Right lobe of liver (tissue), 6 donors: ENCODE data around the gene PIK3C2A. TPM values are rescaled to one million over a fixed set of nuclear protein-coding genes. Genes with fewer than 3 reads are reported as not detected.

ENCODE experiments used
- ATAC-seq, 4 donors: fragments of 200-7000 bp; cut with Tn5 transposase; one replicate each; pipeline ENCODE4 v1.9.1; 2020; ENCODE audit warnings: mild to moderate bottlenecking in 4 of 4, moderate library complexity in 4 of 4
- DNase-seq, 3 donors: peaks; one replicate each; pipeline ENCODE4 v3.0.0-alpha.2; 2020
- H3K27ac ChIP-seq, 3 donors: fragments of 200-600 bp; one replicate each; pipeline ENCODE4 v1.8.0; 2022
- H3K27me3 ChIP-seq, 2 donors: fragments of 200-600 bp; one replicate each; pipeline ENCODE4 v1.8.0; 2022
- H3K36me3 ChIP-seq, 4 donors: fragments of 200-600 bp; sonication (generic) in 1 of 4; one replicate each; pipeline versions ENCODE4 v1.5.1 to v1.8.0; 2017 to 2022; ENCODE audit warnings: control low read depth in 1 of 4
- H3K4me1 ChIP-seq, 4 donors: fragments of 200-600 bp; sonication (generic) in 1 of 4; one replicate each; pipeline versions ENCODE4 v1.5.1 to v1.8.0; 2017 to 2022; ENCODE audit warnings: control low read depth in 1 of 4
- H3K4me3 ChIP-seq, 3 donors: fragments of 200-600 bp; one replicate each; pipeline ENCODE4 v1.8.0; 2022
- H3K9me3 ChIP-seq, 4 donors: fragments of 200-600 bp; sonication (generic) in 1 of 4; one replicate each; pipeline versions ENCODE4 v1.5.1 to v1.8.0; 2017 to 2022; ENCODE audit warnings: control low read depth in 1 of 4
- POLR2A ChIP-seq: fragments of 450-650 bp; IDR thresholded peaks from one replicate; pipeline ENCODE4 v1.6.1; 2017; ENCODE audit warnings: antibody characterized with exemption, mild to moderate bottlenecking
- WGBS: methylation state at CpG from one replicate; pipeline ENCODE4 v1.1.6; 2018; ENCODE audit warnings: low coverage, low lambda C conversion rate; ENCODE audit not compliant: insufficient coverage; ENCODE audit errors: missing lambda C conversion rate; 5-methylcytosine and 5-hydroxymethylcytosine counted together
- intact Hi-C, 2 donors: fragments of 100-400 bp; cut with DNase I; formaldehyde crosslinking; loops; one replicate each; pipeline versions ENCODE4 v1.11.2 to v1.14.1; 2022
- total RNA-seq, 6 experiments: library from RNA; depleted of rRNA in 2 of 6; stranded (reverse); fragments of >200 nt in 2 of 6; fragmentation: NEBNext Ultra II Directional in 3 of 6; extraction: Animal tissue kit (Norgen Biotek cat#: 25700) in 3 of 6; gene quantifications; one replicate each; pipeline versions ENCODE4 v1.1.0 to v1.2.4, GENCODE V29; 2016 to 2023
- TF ChIP-seq, protein P1 (sequence below), 4 donors: fragments of 200-600 bp in 3 of 4; fragments of 450-650 bp in 1 of 4; IDR thresholded peaks; one replicate each; pipeline versions ENCODE4 v1.5.1 to v1.8.0; 2016 to 2022; ENCODE audit warnings: antibody characterized with exemption in 4 of 4, mild to moderate bottlenecking in 2 of 4
- donor health status: DM: no; HTN: yes; CAD: no.
- donor health status: DM: no; HTN: no; CAD: no.
- donor health status: DM: no; HTN: no; CAD: no.
- donor health status: DM: no; HTN: yes; CAD: no.
- donor health status: DM: no; HTN: yes; CAD: no.

Gene PIK3C2A
- total RNA-seq, 6 experiments from 2014 or later = 20.3 to 36.4 (median 28.1) TPM

DNA sequence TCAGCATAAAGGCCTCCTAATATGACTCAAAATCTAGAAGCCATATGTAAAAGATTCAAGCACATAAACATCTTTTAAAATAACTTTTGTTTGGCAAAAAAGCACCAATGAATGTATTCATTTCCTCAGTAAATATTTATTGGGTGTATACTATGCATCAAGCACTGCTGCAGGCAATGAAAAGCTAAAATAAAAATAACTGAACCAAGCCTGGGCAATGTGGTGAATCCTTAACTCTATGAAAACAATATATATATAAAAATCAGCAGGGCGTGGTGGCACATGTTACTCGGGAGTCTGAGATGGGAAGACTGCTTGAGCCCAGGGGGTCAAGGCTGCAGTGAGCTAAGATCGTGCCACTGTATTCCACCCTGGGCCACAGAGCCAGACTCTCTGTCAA lies 27.8 kb downstream of the PIK3C2A start:
- no peaks in the 10 kb centered on the region for H3K27me3 ChIP-seq
- intact Hi-C loops = no loop called here
- DNase-seq (no peak), ATAC-seq (no peak)
- H3K4me1 ChIP-seq = no peaks in the 10 kb centered on the region
- H3K27ac ChIP-seq = no peak overlapping the region
- H3K36me3 ChIP-seq = no peaks in the 10 kb centered on the region
- WGBS = 91% methylated on average over 3 of the region's 3 CpGs
- H3K9me3 ChIP-seq = no peaks in the 10 kb centered on the region
- TF ChIP-seq POLR2A = no peak
- TF ChIP-seq, protein P1, sequence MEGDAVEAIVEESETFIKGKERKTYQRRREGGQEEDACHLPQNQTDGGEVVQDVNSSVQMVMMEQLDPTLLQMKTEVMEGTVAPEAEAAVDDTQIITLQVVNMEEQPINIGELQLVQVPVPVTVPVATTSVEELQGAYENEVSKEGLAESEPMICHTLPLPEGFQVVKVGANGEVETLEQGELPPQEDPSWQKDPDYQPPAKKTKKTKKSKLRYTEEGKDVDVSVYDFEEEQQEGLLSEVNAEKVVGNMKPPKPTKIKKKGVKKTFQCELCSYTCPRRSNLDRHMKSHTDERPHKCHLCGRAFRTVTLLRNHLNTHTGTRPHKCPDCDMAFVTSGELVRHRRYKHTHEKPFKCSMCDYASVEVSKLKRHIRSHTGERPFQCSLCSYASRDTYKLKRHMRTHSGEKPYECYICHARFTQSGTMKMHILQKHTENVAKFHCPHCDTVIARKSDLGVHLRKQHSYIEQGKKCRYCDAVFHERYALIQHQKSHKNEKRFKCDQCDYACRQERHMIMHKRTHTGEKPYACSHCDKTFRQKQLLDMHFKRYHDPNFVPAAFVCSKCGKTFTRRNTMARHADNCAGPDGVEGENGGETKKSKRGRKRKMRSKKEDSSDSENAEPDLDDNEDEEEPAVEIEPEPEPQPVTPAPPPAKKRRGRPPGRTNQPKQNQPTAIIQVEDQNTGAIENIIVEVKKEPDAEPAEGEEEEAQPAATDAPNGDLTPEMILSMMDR (IDR thresholded peaks at IDR 0.05) = no peak
- H3K4me3 ChIP-seq = no peak overlapping the region

DNA sequence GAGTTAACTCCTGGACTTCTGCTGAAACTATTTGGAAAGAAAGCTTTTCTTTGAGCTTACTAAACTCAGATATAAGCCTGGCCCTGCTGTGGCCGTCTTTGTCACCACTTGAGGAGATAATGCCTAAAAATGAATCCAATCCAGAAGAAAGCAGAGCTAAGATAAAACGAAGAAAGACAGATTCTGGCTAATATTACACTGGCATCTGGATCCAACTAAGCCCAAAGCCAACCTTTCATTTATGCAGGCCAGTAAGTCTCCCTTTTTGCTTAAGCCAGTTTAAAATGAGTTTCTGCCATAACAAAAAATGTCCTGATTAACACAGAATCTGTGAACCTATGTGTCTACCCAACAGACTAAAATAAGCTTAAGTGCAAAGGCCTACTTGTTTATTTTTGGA lies 34.5 kb downstream of the PIK3C2A start:
- no peak for TF ChIP-seq POLR2A
- TF ChIP-seq, protein P1 (IDR thresholded peaks at IDR 0.05) = no peak
- H3K36me3 ChIP-seq = peaks cover 0 to 10% (median 4%) of the 10 kb centered on the region in 4 donors
- intact Hi-C loops = no loop called here

DNA sequence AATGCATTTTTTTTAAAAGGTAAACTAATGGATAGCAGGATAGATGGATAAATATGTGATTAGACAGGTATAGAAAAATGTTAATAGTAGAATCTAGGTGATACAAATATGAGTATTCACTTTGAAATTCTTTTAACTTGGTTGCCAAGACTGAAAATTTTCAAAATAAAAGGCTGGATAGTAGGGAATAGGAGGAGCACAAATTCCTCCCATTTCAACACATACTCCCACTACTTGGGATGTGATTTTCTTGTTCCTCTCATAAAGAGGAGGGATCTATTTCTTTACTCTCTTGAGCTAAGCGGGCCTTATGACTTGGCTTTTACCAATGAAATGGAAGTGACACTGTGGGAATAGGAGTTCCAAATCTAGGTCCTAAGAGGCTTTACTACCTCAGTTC lies 35.9 kb downstream of the PIK3C2A start:
- 100% methylated on average over 1 of the region's 1 CpG for WGBS
- Histone ChIP-seq H3K4me1 (no peaks in the 10 kb centered on the region), H3K27me3 (no peaks in the 10 kb centered on the region), H3K4me3 (no peak overlapping the region), H3K36me3 (peaks cover 0 to 11% (median 4%) of the 10 kb centered on the region in 4 donors), H3K27ac (no peak overlapping the region), H3K9me3 (no peaks in the 10 kb centered on the region)
- DNase-seq (no peak), ATAC-seq (no peak)
- intact Hi-C loops = no loop called here
- TF ChIP-seq, protein P1 (IDR thresholded peaks at IDR 0.05) = no peak
- TF ChIP-seq POLR2A = no peak

More for the DNA sequence above, 34.5 kb downstream of the PIK3C2A start:
- H3K4me1 ChIP-seq = no peaks in the 10 kb centered on the region
- ATAC-seq (no peak), DNase-seq (no peak)
- 78% methylated on average over 2 of the region's 2 CpGs for WGBS
- H3K4me3 ChIP-seq = no peak overlapping the region
- H3K9me3 ChIP-seq = no peaks in the 10 kb centered on the region
- H3K27ac ChIP-seq = no peak overlapping the region
- H3K27me3 ChIP-seq = no peaks in the 10 kb centered on the region

DNA sequence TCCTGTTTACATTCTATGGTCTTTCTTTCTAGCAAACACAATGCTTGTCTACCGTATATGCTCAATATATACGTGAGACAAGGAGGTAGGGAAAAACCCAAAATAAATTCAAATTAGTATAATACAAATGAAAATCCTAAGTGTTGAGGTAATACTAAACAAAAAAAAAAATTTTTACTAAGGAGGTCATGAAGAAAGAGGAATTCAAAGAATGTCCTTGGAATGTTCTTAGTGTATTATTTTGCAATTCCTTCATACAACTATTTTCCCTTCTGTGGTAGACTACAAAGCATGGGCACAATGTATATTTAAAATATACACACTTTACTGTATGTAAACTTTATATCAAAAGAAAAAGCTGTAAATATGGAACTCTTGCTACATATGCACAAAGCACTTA lies 36.4 kb downstream of the PIK3C2A start:
- TF ChIP-seq, protein P1 (IDR thresholded peaks at IDR 0.05) = no peak
- TF ChIP-seq POLR2A = no peak
- H3K27me3 ChIP-seq = no peaks in the 10 kb centered on the region
- intact Hi-C loops = no loop called here
- peaks cover 0 to under 1% (median 0%) of the 10 kb centered on the region in 4 donors for H3K4me1 ChIP-seq
- H3K36me3 ChIP-seq = peaks cover 0 to 11% (median 4%) of the 10 kb centered on the region in 4 donors
- DNase-seq (no peak), ATAC-seq (no peak)
- 84% methylated on average over 2 of the region's 2 CpGs for WGBS
- no peak overlapping the region for H3K27ac ChIP-seq
- H3K9me3 ChIP-seq = no peaks in the 10 kb centered on the region
- H3K4me3 ChIP-seq = no peak overlapping the region

DNA sequence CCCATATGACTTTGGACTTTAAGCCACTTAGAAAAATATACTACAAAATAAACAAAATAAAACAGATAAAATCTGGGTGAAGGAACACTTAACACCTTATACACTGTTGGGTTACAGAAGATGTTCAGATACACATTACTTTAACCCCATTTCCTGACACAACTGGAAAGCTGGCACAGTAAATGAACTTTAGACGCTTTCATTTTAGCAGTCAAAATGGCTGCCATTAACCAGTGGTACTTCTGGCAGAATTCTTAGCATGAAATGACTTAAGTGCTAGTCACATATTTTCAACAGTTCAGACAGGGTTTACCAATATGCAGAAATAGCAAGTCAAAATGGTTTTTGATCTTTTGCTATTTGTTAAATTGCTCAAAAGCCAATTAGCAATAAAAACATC lies 37.9 kb downstream of the PIK3C2A start:
- no peak overlapping the region for H3K27ac ChIP-seq
- peaks cover 0 to 15% (median 5%) of the 10 kb centered on the region in 4 donors for H3K4me1 ChIP-seq
- no peak overlapping the region for H3K4me3 ChIP-seq
- ATAC-seq (no peak), DNase-seq (no peak)
- no peak for TF ChIP-seq POLR2A
- TF ChIP-seq, protein P1 (IDR thresholded peaks at IDR 0.05) = no peak
- 80% methylated on average over 1 of the region's 1 CpG for WGBS
- intact Hi-C loops = no loop called here
- peaks cover 0 to 11% (median 4%) of the 10 kb centered on the region in 4 donors for H3K36me3 ChIP-seq
- H3K27me3 ChIP-seq = no peaks in the 10 kb centered on the region
- no peaks in the 10 kb centered on the region for H3K9me3 ChIP-seq
